HCT116 (cell line): ENCODE results near the gene DDN. TPM values are rescaled to one million over a fixed set of nuclear protein-coding genes. Genes with fewer than 3 reads are reported as not detected.
A peak's percentile ranks its signal among the peaks of the same experiment; 100 is the strongest.

ENCODE experiments used
- ATAC-seq: fragments of 200-7000 bp; cut with Tn5 transposase; 2 replicates; pipeline ENCODE4 v1.9.1; 2020; ENCODE audit warnings: mild to moderate bottlenecking, moderate library complexity
- BruUV-seq: library from RNA; stranded (reverse); fragments of 400-500 nt; replicated peaks from 2 replicates; lab custom pipeline; 2021; lab: Mats Ljungman, UMichigan
- CTCF ChIA-PET: fragments of 300-600 bp; sonication (Branson Sonifier 250); formaldehyde crosslinking; loops from one replicate; lab custom pipeline; 2021; ENCODE audit warnings: antibody characterized with exemption; lab: Charles Lee
- POLR2A ChIA-PET: fragments of 300-600, 350-600 bp; sonication (Branson Sonifier 250); formaldehyde crosslinking; loops from one replicate; lab custom pipeline; 2021; ENCODE audit warnings: antibody characterized with exemption; lab: Charles Lee
- RAD21 ChIA-PET, 2 experiments: fragments of 300-600 bp; sonication (Branson Sonifier 250); formaldehyde crosslinking; loops; one replicate each; lab custom pipeline; 2023; ENCODE audit warnings: low total read pairs in 2 of 2; ENCODE audit not compliant: uncharacterized antibody in 2 of 2, unreplicated experiment in 2 of 2, low non-redundant PET in 1 of 2; lab: Charles Lee
- DNase-seq: peaks from one replicate; pipeline ENCODE4 v3.0.0-alpha.2; 2010; ENCODE audit warnings: low read depth, low spot score
- H2AFZ ChIP-seq: fragments of 200-600 bp; shearing (Covaris generic), sonication (generic); 2 replicates; pipeline ENCODE4 v1.6.1; 2017; ENCODE audit warnings: low read depth, mixed run types, mixed read lengths, antibody characterized with exemption, low read length; ENCODE audit not compliant: poor library complexity, severe bottlenecking
- H3K27ac ChIP-seq: 2 replicates; pipeline ENCODE4 v1.5.1; 2012; ENCODE audit warnings: low read depth, low read length
- H3K27me3 ChIP-seq: fragments of 200-600 bp; sonication (generic); 2 replicates; pipeline ENCODE4 v1.6.1; 2016; ENCODE audit warnings: mixed run types, low read length, mixed read lengths; ENCODE audit not compliant: insufficient read depth
- H3K36me3 ChIP-seq, 2 experiments: fragments of 200-500 bp in 1 of 2; fragments of 200-600 bp in 1 of 2; sonication (Bioruptor generic) in 1 of 2; sonication (generic) in 1 of 2; 2 replicates each; pipeline versions ENCODE4 v1.5.1 to v1.6.1; 2014 to 2016; ENCODE audit warnings: low read length in 2 of 2, inconsistent platforms in 1 of 2, mixed read lengths in 1 of 2, mixed run types in 1 of 2; ENCODE audit not compliant: insufficient read depth in 2 of 2, control insufficient read depth in 1 of 2
- H3K4me1 ChIP-seq, 2 experiments: fragments of 200-600 bp in 1 of 2; sonication (generic) in 1 of 2; 2 replicates each; pipeline versions ENCODE4 v1.5.1 to v1.6.1; 2012 to 2017; ENCODE audit warnings: low read length in 2 of 2, inconsistent platforms in 1 of 2, mild to moderate bottlenecking in 1 of 2, mixed read lengths in 1 of 2, mixed run types in 1 of 2, moderate library complexity in 1 of 2; ENCODE audit not compliant: insufficient read depth in 2 of 2, control insufficient read depth in 1 of 2
- H3K4me2 ChIP-seq: fragments of 200-600 bp; sonication (generic); 2 replicates; pipeline ENCODE4 v1.6.1; 2017; ENCODE audit warnings: mixed run types, low read length, mixed read lengths
- H3K4me3 ChIP-seq, 2 experiments: fragments of 200-600 bp in 1 of 2; sonication (generic) in 1 of 2; replicated peaks in 1 of 2; 2 replicates each; pipeline ENCODE4 v1.5.1; 2011 to 2016; ENCODE audit warnings: low read length in 2 of 2, control low read depth in 1 of 2, low read depth in 1 of 2, mild to moderate bottlenecking in 1 of 2, mixed read lengths in 1 of 2, mixed run types in 1 of 2
- H3K79me2 ChIP-seq: fragments of 200-600 bp; sonication (generic); 2 replicates; pipeline ENCODE4 v1.6.1; 2017; ENCODE audit warnings: mild to moderate bottlenecking, mixed run types, low read length, moderate library complexity, mixed read lengths; ENCODE audit not compliant: insufficient read depth
- H3K9ac ChIP-seq: fragments of 200-600 bp; sonication (generic); 2 replicates; pipeline ENCODE4 v1.6.1; 2016; ENCODE audit warnings: low read length, mixed read lengths
- H3K9me2 ChIP-seq: fragments of 200-600 bp; sonication (generic), shearing (Covaris generic); 2 replicates; pipeline ENCODE4 v1.6.1; 2017; ENCODE audit warnings: mixed run types, mild to moderate bottlenecking, moderate library complexity; ENCODE audit not compliant: insufficient read depth
- H3K9me3 ChIP-seq, 2 experiments: fragments of 200-500 bp in 1 of 2; fragments of 200-600 bp in 1 of 2; sonication (Bioruptor generic) in 1 of 2; sonication (generic) in 1 of 2; 2 replicates each; pipeline ENCODE4 v1.6.1; 2014 to 2017; ENCODE audit warnings: low read length in 2 of 2, mixed read lengths in 2 of 2, inconsistent platforms in 1 of 2, low read depth in 1 of 2, mild to moderate bottlenecking in 1 of 2, mixed run types in 1 of 2, moderate library complexity in 1 of 2; ENCODE audit not compliant: control insufficient read depth in 1 of 2, insufficient read depth in 1 of 2
- H4K20me1 ChIP-seq: fragments of 200-600 bp; sonication (generic), shearing (Covaris generic); 2 replicates; pipeline ENCODE4 v1.6.1; 2017; ENCODE audit warnings: mixed run types, mild to moderate bottlenecking, moderate library complexity; ENCODE audit not compliant: insufficient read depth
- CBX3 ChIP-seq: IDR thresholded peaks from 2 replicates; pipeline ENCODE4 v1.6.1; 2012; ENCODE audit warnings: low read depth
- CEBPB ChIP-seq: IDR thresholded peaks from 2 replicates; pipeline ENCODE4 v1.6.1; 2012; ENCODE audit warnings: low read depth
- ELF1 ChIP-seq: IDR thresholded peaks from 2 replicates; pipeline ENCODE4 v1.6.1; 2012; ENCODE audit warnings: low read depth, borderline replicate concordance
- EZH2 ChIP-seq: fragments of 200-600 bp; sonication (generic); IDR thresholded peaks from 2 replicates; pipeline ENCODE4 v1.6.1; 2017; ENCODE audit warnings: antibody characterized with exemption, mixed run types
- FOSL1 ChIP-seq: IDR thresholded peaks from 2 replicates; pipeline ENCODE4 v1.6.1; 2012; ENCODE audit warnings: low read depth
- JUND ChIP-seq: IDR thresholded peaks from 2 replicates; pipeline ENCODE4 v1.6.1; 2012
- POLR2A ChIP-seq: IDR thresholded peaks from 2 replicates; pipeline ENCODE4 v1.7.0; 2011; ENCODE audit warnings: borderline replicate concordance; ENCODE audit not compliant: insufficient read depth, insufficient read length; ENCODE audit errors: extremely low read depth
- POLR2AphosphoS5 ChIP-seq: IDR thresholded peaks from 2 replicates; pipeline ENCODE4 v1.6.1; 2011; ENCODE audit warnings: mild to moderate bottlenecking, low read depth, low read length, moderate library complexity
- RAD21 ChIP-seq: IDR thresholded peaks from 2 replicates; pipeline ENCODE4 v1.6.1; 2012; ENCODE audit warnings: low read depth, mild to moderate bottlenecking
- SIN3A ChIP-seq: IDR thresholded peaks from 2 replicates; pipeline ENCODE4 v1.6.1; 2012; ENCODE audit warnings: low read depth
- SP1 ChIP-seq: IDR thresholded peaks from 2 replicates; pipeline ENCODE4 v1.6.1; 2012; ENCODE audit warnings: low read depth
- TCF7L2 ChIP-seq: IDR thresholded peaks from 2 replicates; pipeline ENCODE4 v1.7.0; 2011; ENCODE audit warnings: borderline replicate concordance, inconsistent platforms; ENCODE audit not compliant: insufficient read depth, insufficient read length; ENCODE audit errors: extremely low read depth
- YY1 ChIP-seq: IDR thresholded peaks from 2 replicates; pipeline ENCODE4 v1.6.1; 2011; ENCODE audit warnings: low read length, low read depth, moderate library complexity, mild to moderate bottlenecking; ENCODE audit not compliant: insufficient replicate concordance; ENCODE audit errors: extremely low read depth
- ZFX ChIP-seq: fragments of 450-650 bp; IDR thresholded peaks from 2 replicates; pipeline ENCODE4 v1.6.1; 2017
- ZNF274 ChIP-seq: fragments of 200-500 bp; sonication (Bioruptor generic); IDR thresholded peaks from 2 replicates; pipeline ENCODE4 v1.6.1; 2014; ENCODE audit warnings: mild to moderate bottlenecking, low read depth, low read length, inconsistent platforms
- intact Hi-C: fragments of 100-400 bp; cut with micrococcal nuclease; formaldehyde crosslinking; loops from 2 replicates; pipeline ENCODE4 v1.10.0; 2022
- total RNA-seq: library from RNA; stranded (reverse); gene quantifications from one replicate; pipeline ENCODE4 v1.2.1, GENCODE V29; 2021; ENCODE audit not compliant: unreplicated experiment
- TF ChIP-seq, protein P1 (sequence below): IDR thresholded peaks from 2 replicates; pipeline ENCODE4 v1.6.1; 2012
- TF ChIP-seq, protein P2 (sequence below): IDR thresholded peaks from 2 replicates; pipeline ENCODE4 v1.6.1; 2012; ENCODE audit warnings: low read depth
- TF ChIP-seq, protein P3 (sequence below): IDR thresholded peaks from 2 replicates; pipeline ENCODE4 v1.6.1; 2012
- TF ChIP-seq, protein P4 (sequence below): IDR thresholded peaks from 2 replicates; pipeline ENCODE4 v1.6.1; 2011; ENCODE audit warnings: mild to moderate bottlenecking, low read length, moderate library complexity; ENCODE audit not compliant: insufficient replicate concordance; ENCODE audit errors: extremely low read depth

The DDN gene
- total RNA-seq, 1 experiment from 2014 or later: 8.1 TPM

DNA sequence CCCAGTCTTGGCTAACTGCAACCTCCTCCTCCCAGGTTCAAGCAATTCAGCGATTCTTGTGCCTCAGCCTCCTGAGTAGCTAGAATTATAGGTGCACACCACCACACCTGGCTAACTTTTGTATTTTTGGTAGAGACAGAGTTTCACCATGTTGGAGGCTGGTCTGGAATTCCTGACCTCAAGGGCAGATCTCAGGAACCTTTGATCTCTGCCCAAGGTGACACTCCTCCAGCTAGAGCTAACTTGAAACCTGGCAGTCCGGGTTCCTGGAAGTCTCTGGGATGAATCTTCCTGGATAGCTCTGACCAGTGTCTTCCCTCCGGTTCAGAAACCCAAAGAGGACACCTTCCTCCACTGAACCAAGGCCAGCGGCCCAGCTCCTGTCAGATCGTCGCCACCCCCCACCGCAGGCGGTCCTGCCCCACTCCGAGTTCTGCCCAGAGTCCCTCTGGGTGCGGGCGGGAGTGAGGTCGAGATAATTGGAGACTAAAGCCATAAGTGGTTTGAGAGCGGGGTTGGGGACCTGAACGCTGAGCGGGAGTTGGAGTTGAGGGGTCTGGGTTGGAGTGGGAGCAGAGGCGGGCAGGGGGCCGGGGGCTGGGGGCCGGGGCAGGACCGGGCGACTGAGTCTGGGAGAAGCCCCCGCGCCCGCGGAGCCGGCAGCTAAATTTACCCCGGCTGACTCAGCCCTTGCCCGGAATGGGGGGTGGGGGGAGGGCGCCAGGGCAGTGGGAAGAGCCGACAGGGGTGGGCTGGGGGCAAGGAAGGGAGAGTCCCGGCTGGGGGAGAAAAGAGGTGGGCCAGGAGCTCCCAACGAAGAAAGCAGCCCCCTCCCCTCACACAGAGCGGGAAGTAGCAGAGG is 4.7 kb downstream of the DDN start:
- Histone ChIP-seq H4K20me1 (no peaks in the 10 kb centered on the region), H3K4me3 (no peak overlapping the region), H3K79me2 (peaks cover 2% of the 10 kb centered on the region; the same call in 1 of the 2 replicates)
- CTCF ChIA-PET: interaction anchor here (1.4 to 3.3 kb wide), 2 partner anchors 16 to 141 kb away, joined by 4 to 15 read pairs; partner anchors contain the start of gene WNT1
- TF ChIP-seq POLR2A (no peak), ZFX (no peak), EZH2 (no peak), ZNF274 (no peak), ELF1 (no peak), YY1 (no peak), SIN3A (no peak), JUND (no peak), CEBPB (no peak), TCF7L2 (no peak), CBX3 (no peak), RAD21 (no peak), POLR2AphosphoS5 (no peak), SP1 (no peak), FOSL1 (no peak)
- TF ChIP-seq, protein P1, sequence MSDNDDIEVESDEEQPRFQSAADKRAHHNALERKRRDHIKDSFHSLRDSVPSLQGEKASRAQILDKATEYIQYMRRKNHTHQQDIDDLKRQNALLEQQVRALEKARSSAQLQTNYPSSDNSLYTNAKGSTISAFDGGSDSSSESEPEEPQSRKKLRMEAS: no peak
- TF ChIP-seq, protein P2, sequence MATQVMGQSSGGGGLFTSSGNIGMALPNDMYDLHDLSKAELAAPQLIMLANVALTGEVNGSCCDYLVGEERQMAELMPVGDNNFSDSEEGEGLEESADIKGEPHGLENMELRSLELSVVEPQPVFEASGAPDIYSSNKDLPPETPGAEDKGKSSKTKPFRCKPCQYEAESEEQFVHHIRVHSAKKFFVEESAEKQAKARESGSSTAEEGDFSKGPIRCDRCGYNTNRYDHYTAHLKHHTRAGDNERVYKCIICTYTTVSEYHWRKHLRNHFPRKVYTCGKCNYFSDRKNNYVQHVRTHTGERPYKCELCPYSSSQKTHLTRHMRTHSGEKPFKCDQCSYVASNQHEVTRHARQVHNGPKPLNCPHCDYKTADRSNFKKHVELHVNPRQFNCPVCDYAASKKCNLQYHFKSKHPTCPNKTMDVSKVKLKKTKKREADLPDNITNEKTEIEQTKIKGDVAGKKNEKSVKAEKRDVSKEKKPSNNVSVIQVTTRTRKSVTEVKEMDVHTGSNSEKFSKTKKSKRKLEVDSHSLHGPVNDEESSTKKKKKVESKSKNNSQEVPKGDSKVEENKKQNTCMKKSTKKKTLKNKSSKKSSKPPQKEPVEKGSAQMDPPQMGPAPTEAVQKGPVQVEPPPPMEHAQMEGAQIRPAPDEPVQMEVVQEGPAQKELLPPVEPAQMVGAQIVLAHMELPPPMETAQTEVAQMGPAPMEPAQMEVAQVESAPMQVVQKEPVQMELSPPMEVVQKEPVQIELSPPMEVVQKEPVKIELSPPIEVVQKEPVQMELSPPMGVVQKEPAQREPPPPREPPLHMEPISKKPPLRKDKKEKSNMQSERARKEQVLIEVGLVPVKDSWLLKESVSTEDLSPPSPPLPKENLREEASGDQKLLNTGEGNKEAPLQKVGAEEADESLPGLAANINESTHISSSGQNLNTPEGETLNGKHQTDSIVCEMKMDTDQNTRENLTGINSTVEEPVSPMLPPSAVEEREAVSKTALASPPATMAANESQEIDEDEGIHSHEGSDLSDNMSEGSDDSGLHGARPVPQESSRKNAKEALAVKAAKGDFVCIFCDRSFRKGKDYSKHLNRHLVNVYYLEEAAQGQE: no peak
- TF ChIP-seq, protein P3, sequence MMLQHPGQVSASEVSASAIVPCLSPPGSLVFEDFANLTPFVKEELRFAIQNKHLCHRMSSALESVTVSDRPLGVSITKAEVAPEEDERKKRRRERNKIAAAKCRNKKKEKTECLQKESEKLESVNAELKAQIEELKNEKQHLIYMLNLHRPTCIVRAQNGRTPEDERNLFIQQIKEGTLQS: no peak
- TF ChIP-seq, protein P4, sequence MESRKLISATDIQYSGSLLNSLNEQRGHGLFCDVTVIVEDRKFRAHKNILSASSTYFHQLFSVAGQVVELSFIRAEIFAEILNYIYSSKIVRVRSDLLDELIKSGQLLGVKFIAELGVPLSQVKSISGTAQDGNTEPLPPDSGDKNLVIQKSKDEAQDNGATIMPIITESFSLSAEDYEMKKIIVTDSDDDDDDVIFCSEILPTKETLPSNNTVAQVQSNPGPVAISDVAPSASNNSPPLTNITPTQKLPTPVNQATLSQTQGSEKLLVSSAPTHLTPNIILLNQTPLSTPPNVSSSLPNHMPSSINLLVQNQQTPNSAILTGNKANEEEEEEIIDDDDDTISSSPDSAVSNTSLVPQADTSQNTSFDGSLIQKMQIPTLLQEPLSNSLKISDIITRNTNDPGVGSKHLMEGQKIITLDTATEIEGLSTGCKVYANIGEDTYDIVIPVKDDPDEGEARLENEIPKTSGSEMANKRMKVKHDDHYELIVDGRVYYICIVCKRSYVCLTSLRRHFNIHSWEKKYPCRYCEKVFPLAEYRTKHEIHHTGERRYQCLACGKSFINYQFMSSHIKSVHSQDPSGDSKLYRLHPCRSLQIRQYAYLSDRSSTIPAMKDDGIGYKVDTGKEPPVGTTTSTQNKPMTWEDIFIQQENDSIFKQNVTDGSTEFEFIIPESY: no peak
- TF ChIP-seq, all 23 proteins: peak for 0
- Histone ChIP-seq H3K4me2 (peak overlapping the region; percentile 51), H2AFZ (no peak overlapping the region), H3K36me3 (no peaks in the 10 kb centered on the region), H3K9me2 (no peaks in the 10 kb centered on the region), H3K9ac (no peak overlapping the region), H3K9me3 (no peaks in the 10 kb centered on the region), H3K27me3 (no peaks in the 10 kb centered on the region), H3K4me1 (peaks cover 2 to 34% of the 10 kb centered on the region in 2 experiments; a peak in 3 of 4 replicates), H3K27ac (no peak overlapping the region)
- intact Hi-C loops: loop anchor here (1.0 to 2.0 kb wide), 2 partner anchors 58 to 142 kb away; partner anchors contain the start of gene DDX23
- ATAC-seq (no peak), DNase-seq (no peak)
- ChIA-PET POLR2A (interaction anchor here (0.6 kb wide), 1 partner anchor 12 kb away, joined by 3 read pairs; no protein-coding TSS in a partner anchor), RAD21 (no interaction called here)
- no TSS peak for BruUV-seq
